ENCODE data around the gene MORF4L1. TPM values are rescaled to one million over a fixed set of nuclear protein-coding genes. Genes with fewer than 3 reads are reported as not detected.
"Not testable (repeated sequence)": the region's sequence is repeated elsewhere in the genome, so short reads cannot be mapped to it uniquely, and the experiment has no call there.

Gene MORF4L1
- total RNA-seq, 2 experiments from 2014 or later = 256 to 264 TPM

DNA sequence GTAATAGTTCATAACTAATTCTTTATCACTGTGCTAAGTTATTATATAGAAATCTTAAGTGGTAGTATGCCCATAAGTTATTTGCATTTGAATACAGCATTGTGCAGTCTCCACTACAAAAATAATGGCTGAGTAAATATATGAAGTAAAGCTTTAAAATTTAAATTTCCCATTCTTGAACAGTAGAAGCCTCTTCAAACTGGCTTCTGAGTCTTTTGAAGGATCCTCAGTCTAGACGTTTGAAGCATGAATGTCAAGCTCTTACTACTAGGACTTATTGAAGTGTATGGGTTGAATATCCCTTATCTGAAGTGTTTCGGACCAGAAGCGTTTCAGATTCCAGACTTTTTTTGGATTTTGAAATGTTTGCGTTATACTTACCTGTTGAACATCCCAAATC is 16.3 kb downstream of the MORF4L1 start:
- ChIA-PET CTCF (no interaction called here), POLR2A (no interaction called here)

DNA sequence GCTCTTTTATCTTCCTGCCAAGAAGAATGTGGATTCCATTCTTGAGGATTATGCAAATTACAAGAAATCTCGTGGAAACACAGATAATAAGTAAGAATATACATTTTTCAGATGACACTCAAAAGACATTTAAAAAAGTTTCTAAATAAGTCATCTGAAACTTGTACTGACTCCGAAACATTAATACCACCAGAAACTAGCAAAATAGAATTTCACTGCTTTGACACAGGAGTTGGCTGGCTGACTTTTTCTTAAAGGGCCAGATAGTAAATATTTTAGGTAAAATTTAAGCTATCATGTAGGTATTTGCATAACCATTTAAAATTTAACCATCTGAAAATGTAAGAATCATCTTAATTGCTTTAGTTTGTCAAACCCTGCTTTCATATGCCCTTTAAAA is 20.8 kb downstream of the MORF4L1 start:
- POLR2A ChIA-PET = no interaction called here

DNA sequence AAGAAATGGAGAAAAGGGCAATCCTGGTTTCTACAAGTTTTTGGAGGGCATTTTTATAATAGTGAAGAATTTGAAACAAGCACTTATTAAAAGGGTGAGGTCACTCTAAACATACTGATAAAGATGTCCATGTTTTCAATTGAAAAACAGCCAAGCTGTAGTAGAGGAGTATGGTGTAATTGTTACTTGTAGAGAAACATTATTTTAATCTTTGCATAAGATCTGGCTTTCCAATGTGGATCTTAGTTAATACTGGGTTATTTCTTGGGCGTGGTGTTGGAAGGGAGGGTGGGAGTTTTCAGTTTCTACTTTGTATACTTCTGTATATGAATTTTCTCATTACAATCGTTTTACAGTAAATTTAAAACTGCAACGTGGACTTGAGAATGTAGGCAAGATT is 22.8 kb downstream of the MORF4L1 start:
- POLR2A ChIA-PET = no interaction called here
- CTCF ChIA-PET = no interaction called here

More for the DNA sequence above, 20.8 kb downstream of the MORF4L1 start:
- CTCF ChIA-PET = no interaction called here

DNA sequence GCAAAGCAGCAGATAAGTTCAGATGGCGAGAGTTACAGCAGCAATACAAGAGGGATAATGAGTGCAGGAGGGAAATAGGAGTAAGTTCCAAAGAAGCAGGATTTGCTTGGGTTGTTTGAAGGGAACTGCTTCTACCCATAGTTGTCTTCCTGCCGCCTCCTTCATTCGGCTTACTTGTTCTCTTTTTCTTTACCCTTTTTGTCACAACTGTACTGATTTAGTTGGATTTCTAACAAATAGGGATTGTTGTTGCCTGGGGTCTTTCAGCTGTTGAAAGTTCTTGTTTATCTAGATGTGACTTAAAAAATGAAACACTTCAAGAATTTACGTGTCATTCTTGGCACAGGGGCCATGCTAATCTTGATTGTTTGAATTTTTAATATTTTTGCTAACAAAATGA is 25.9 kb downstream of the MORF4L1 start:
- POLR2A ChIA-PET = no interaction called here
- CTCF ChIA-PET = no interaction called here

DNA sequence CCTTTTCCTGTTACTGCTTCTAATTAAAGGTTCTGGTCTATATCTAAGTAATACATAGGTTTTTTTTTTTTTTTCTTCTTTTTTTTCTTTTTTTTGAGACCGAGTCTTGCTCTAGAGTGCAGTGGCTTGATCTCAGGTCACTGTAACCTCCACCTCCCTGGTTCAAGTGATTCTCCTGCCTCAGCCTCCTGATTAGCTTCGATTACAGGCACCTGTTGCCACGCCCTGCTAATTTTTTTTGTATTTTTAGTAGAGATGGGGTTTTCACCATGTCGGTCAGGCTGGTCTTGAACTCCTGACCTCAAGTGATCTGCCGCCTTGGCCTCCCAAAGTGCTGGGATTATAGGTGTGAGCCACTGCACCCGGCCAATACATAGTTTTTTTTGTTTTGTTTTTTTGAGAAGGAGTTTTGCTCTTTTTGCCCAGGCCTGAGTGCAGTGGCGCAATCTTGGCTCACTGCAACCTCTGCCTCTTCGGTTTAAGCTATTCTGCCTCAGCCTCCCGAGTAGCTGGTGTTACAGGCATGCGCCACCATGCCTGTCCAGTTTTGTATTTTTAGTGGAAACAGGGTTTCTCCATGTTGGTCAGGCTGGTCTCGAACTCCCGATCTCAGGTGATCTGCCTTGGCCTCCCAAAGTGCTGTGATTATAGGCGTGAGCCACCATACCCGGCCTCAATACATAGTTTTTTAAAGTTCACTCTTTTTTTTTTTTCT is 28.3 kb downstream of the MORF4L1 start:
- POLR2A ChIA-PET = interaction anchor here (0.7 kb wide), 1 partner anchor 1044 kb away, joined by 4 read pairs; no protein-coding TSS in a partner anchor
- CTCF ChIA-PET = not testable (repeated sequence)

DNA sequence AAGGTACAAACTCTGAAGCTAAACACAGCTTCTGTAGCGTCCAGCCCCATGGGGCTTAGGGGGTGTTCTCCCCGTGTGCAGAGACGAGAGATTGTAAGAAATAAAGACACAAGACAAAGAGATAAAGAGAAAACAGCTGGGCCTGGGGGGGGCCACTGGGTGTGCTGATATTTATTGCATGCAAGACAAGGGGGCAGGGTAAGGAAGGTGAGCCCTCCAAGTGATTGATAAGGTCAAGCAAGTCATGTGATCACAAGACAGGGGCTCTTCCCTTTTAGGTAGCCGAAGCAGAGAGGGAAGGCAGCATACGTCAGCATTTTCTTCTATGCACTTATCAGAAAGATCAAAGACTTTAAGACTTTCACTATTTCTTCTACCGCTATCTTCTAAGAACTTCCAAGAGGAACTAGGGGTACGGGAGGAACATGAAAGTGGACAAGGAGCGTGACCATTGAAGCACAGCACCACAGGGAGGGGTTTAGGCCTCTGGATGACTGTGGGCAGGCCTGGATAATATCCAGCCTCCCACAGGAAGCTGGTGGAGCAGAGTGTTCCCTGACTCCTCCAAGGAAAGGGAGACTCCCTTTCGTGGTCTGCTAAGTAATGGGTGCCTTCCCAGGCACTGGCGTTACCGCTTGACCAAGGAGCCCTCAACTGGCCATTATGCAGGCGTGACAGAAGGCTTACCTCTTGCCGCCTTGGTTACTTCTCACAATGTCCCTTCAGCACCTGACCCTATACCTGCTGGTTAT is 29.8 kb downstream of the MORF4L1 start:
- POLR2A ChIA-PET, CTCF ChIA-PET: not testable (repeated sequence)

DNA sequence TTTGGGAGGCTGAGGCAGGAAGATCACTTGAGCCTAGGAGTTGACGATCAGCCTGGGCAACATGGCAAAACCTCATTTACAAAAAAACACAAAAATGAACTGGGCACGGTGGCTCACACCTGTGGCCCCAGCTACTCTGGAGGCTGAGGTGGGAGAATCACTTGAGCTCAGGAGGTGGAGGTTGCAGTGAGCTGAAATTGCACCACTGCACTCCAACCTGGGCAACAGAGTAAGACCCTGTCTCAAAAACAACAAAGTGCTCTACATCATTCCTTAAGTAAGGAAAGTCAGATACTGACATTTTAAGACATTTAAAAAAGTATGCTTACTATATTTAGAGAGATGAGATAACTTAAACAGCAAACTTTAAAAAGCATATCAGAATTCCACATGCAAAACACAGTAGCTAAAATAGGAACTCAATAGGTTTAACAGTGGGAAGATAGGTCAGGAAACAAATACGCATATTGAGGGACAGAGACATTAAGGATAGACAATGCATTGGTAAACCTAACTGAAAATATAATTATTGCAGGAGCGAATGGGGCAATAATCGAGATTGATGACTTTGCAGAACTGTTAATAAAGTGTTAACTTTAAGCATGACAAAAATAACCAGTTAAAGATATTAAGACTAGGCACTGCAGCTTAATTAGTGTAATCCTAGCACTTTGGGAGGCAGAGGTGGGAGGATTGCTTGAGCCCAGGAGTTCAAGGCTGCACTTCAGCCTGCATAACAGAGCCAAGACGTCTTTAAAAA is 32.1 kb downstream of the MORF4L1 start:
- ChIA-PET POLR2A (interaction anchor here (0.6 kb wide), 1 partner anchor 42 kb away, joined by 4 read pairs; no protein-coding TSS in a partner anchor), CTCF (interaction anchor here (1.0 kb wide), 1 partner anchor 103 kb away, joined by 4 read pairs; no protein-coding TSS in a partner anchor)

DNA sequence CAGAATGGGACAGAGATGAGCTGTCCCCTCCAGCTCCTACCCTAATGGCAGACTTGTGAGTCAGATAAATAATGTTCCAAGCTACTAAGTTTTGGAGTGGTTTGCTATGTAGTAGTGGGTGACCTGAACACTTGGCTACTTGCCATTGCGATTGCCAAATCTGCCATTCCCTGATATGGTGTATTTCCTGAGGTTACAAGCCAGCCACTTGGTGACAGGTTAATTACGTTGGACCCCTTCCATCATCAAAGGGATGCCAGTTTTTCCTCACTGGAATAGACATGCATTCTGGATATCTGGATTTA is 33.6 kb downstream of the MORF4L1 start:
- ChIA-PET POLR2A (no interaction called here), CTCF (no interaction called here)

DNA sequence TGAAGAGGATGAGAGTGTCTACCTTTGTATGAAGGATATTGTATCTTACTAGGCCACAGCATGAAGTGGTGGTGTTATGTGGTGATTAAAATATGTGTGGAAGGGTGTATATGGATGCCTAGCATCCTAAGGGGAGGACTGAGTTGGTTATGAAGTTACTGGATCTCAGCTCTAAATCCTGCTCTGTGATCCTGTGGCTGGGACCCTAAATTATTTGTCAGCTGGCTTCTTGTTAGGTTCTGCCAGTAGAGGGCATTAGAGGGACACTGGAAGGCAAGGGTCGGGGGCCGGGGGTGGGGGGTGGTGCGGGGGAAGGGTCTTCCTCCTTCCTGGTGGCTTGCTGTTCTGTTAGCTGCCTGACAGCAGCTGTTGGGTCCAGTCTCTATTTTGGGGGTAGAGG is 34.9 kb downstream of the MORF4L1 start:
- POLR2A ChIA-PET = no interaction called here
- CTCF ChIA-PET = no interaction called here

DNA sequence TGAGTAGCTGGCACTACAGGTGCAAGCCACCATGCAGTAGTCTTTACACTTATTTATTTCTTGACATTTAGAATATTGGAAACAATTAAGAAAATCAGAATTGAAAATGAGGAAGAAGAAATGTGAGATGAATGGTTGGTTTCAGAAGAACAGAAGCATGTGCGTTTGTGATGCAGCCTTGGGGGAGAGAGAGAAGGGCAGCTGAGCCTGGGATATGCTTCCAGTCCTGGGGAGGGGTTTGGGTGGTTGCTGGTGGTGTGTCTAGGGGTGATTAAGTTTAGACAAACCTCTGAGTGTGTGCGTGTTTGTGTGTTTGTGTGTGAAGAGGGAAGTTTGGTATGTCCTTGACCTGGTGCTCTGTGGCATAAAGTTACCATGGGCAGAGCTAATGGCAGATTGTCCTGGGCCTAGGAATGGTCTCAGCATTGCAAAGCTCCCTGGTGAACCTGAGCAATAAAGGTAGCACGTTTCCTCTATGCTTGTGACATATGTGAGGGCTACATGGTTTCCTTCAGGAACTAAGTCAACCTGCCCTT is 36.5 kb downstream of the MORF4L1 start:
- ChIA-PET POLR2A (interaction anchor here (1.0 kb wide), 1 partner anchor 27 kb away, joined by 3 read pairs; no protein-coding TSS in a partner anchor), CTCF (interaction anchor here (3.1 kb wide), 1 partner anchor 97 kb away, joined by 13 read pairs; no protein-coding TSS in a partner anchor)

DNA sequence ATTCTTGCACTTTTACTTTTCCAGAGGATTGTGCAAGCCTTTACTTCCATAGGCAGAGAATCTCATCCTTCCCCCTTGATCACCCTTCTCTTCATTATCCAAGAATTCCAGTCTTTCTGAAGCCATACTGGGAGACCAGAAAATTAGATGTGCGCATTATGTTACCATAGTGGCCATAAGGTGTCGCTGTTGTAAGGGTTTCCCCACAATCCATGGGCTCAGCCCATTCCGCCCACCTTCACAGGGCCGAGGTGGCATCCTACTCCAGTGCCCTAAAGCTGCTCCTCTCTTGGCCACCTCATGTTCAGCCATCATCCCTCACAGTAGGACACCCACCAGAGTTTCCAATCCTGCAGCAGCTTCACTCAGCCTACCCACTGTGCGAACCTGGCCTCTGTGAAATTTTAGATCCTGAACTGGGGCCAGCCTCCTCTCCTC is 37.1 kb downstream of the MORF4L1 start:
- ChIA-PET CTCF (interaction anchor here (1.4 to 3.1 kb wide), 2 partner anchors 12 to 97 kb away, joined by 3 to 13 read pairs; no protein-coding TSS in a partner anchor), POLR2A (interaction anchor here (1.0 kb wide), 1 partner anchor 28 kb away, joined by 3 read pairs; no protein-coding TSS in a partner anchor)

DNA sequence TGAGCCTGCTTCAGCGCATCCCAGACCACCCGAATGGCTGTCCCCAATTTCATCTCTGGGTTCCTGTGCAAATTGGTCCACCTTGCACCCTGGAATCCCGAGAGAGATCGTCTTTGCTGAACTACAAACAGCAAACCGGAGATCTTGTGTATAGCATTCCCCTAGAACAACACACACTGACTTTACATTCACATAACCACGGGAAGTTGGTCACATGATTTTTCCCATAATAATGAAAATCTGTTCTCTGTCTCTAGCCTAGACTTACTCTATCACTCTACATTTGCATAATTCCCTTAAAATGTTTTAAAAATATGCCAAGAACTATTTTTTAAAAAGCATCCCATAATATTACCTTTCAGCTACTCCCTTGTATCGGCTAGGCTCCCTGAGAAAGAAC is 37.6 kb downstream of the MORF4L1 start:
- ChIA-PET CTCF (interaction anchor here (1.4 to 3.1 kb wide), 2 partner anchors 12 to 96 kb away, joined by 3 to 13 read pairs; no protein-coding TSS in a partner anchor), POLR2A (interaction anchor here (1.0 kb wide), 1 partner anchor 28 kb away, joined by 3 read pairs; no protein-coding TSS in a partner anchor)

DNA sequence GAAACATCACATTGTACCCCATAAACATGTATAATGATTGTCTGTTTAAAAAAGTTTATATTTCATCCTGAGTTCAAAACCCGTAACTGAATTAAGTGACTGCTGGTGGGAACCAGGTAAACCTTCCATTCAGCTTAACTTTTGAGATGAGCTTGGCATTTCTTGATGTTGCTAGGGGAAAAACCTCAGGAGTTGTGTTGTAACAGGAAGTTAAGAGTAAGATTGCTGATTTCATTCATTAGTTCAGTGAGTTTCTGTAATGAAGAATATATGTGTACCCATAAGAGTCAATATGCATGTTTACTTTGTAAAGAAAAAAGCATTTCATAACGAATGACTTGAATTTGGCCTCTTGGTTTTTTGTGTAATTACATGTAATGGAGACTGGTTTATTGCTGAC is 39.6 kb downstream of the MORF4L1 start:
- POLR2A ChIA-PET = no interaction called here
- CTCF ChIA-PET = no interaction called here

DNA sequence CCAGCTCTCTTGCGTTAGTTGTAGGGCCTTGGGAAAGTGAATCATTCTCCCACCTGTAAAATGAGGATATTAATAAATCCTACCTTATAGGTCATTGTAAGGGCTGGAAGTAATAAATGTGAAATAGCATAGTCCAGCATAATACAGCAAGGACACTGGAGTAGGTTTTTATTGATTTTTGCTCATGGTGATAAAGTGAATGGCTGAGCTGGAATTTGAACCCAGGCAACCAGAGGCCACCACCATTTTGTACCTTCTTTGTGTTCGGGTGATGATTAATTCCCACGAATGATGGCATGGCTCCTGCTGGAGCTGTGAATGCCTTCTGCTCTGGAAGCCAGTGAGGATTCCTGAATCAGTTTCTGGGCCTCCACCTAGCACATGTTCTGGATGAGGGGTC is 40.3 kb downstream of the MORF4L1 start:
- POLR2A ChIA-PET = no interaction called here
- CTCF ChIA-PET = no interaction called here

DNA sequence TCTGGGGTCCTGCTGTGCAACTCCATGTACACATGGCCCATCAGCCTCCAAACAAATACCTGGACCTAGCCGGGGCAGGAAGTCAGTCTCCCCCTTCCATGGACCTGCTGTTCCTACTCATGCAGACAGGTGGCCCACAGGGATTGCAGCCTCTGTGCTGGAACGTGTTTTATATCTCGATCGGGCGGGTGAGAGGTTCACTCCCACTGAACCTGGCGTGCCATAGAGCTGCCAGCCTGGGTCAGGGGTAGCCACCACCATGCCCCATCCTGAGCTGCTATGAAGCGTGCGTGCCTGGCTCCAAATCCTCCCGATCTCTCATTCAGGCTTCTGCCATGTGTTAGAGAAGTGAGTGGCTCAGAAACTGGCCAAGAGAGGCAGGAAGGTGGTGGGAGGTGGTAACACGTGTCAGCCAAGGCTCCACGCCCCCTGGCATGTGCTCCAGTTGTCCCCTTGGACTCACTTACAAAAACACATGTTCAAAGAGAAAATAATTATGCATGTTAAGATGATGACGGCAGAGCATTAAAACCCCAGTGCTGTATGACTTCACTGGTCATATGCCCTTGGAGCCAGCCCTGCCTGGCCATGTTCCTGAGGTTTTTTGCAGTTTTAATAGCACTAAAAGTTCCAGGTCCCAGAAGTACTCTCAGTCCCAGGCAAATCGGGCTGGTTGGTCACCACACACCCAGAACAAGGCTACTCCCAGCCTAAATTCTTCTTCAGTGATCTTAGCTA is 41.5 kb downstream of the MORF4L1 start:
- ChIA-PET CTCF (no interaction called here), POLR2A (no interaction called here)

DNA sequence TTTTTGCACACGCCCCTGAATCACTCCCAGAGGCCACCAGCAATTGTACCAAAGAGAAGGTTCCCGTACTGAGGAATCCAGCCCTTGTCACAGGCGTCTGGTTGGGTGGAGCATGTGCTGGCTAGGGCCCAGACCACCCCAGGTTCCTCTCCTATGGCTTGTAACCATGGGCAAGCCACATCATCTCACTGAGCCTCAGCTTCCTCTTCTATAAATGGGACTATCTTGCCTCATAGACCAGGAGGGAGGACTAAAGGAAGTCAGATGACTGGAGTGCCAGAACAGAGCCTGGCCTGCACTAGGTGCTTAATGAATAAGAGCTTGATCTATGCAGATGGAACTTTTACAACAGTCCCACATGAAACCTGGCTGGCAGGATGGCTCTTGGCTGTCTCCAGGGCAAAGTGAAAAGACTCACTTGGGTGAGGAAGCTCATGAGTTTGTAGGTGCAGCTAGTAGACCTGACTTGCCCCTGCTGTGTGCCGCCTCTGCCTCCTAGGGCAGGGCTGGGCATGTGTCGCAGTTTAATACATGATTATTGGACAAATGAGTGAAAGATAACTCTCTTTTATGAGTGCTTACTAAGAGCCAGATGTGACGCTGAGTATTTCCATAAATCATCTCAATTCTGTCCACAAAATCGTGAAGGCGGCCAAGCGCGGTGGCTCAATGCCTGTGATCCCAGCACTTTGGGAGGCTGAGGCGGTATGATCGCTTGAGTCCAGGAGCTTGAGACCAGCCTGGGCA is 42.8 kb downstream of the MORF4L1 start:
- POLR2A ChIA-PET = no interaction called here
- CTCF ChIA-PET = interaction anchor here (0.6 kb wide), 1 partner anchor 20 kb away, joined by 3 read pairs; no protein-coding TSS in a partner anchor

DNA sequence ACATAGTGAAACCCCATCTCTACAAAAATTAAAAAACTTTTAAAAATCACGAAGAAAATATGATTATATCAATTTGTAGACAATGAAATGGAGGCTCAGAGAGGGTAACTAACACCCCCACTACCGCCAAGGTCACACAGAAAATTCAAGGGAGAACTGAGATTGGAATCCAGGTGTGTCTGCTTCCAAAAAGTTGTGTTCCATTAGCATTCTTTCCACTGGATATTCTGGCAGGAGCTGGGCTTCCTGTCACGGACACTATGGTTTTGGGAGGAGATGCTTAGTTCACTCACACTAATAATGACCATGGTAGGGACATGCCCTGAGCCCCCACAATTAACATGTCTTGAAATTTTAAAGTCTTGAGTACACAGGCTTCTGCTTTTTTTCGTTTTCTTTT is 43.4 kb downstream of the MORF4L1 start:
- POLR2A ChIA-PET = no interaction called here
- CTCF ChIA-PET = no interaction called here

DNA sequence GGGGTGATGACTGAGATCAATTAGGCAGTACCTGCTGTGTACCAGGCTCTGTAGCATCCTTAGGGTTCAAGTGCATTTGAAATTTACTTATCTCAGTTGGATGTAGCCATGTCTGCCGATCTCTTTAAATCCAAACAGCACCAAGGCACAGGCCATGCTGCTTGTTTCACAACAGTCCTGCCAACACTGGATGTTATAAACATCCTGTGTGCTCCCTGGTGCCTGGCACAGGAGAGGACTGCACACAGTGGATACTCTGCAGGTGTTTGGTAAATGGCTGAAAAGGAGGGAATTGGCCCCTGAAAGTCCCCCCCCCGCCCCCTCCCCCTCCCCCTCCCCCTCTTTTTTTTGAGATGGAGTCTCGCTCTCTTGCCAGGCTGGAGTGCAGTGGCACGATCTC is 45.2 kb downstream of the MORF4L1 start:
- ChIA-PET POLR2A (no interaction called here), CTCF (no interaction called here)

DNA sequence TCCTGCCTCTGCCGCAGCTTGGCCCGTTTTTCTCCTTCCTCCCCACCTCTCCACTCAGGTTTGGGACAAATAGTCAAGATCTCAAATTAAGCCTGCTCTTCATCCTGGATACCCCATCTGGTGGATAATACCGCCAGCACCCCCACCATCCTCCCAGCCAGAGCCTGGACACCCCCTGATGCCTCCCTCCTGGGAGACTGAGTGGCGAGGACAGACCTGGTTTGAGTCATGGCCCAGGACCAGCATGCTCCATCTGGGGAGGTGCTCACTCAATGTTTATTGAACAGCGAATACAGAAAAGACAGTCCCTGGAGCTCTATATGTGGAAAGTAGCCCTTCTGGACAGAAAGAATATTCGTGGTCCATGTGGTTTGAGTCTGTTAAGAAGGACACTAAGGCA is 48.8 kb downstream of the MORF4L1 start:
- ChIA-PET POLR2A (no interaction called here), CTCF (interaction anchor here (0.8 kb wide), 1 partner anchor 11 kb away, joined by 3 read pairs; no protein-coding TSS in a partner anchor)
